NB4 (cell line): ENCODE measurements around the gene TRIP12.

ENCODE experiments used
- CTCF ChIP-seq: IDR thresholded peaks from one replicate; pipeline ENCODE4 v1.5.1; 2012; ENCODE audit warnings: low read depth, low read length
- MAX ChIP-seq: IDR thresholded peaks from 2 replicates; pipeline ENCODE4 v1.6.1; 2011; ENCODE audit warnings: low read depth, low read length
- POLR2A ChIP-seq: IDR thresholded peaks from 2 replicates; pipeline ENCODE4 v1.6.1; 2011; ENCODE audit warnings: mild to moderate bottlenecking; ENCODE audit not compliant: insufficient read length; ENCODE audit errors: extremely low read depth

GRCh38 chr2:229943171-229943570 lies 21.4 kb upstream of the TRIP12 start:
- TF ChIP-seq CTCF = no peak
- TF ChIP-seq POLR2A = no peak
- TF ChIP-seq MAX = no peak
